OCI-LY3 (cell line): ENCODE results near the gene TRAF4.

Experiments
- H2AFZ ChIP-seq: fragments of 200-600, 300-600 bp; shearing (Covaris generic); 2 replicates; pipeline ENCODE4 v1.6.0; 2014; ENCODE audit warnings: antibody characterized with exemption, low read depth, low read length
- H3K27ac ChIP-seq: fragments of 200-600, 300-600 bp; sonication (generic); 2 replicates; pipeline ENCODE4 v1.5.1; 2014; ENCODE audit warnings: mild to moderate bottlenecking, low read length, moderate library complexity, mixed read lengths
- H3K27me3 ChIP-seq: fragments of 200-600, 300-600 bp; sonication (generic); 2 replicates; pipeline ENCODE4 v1.6.1; 2014; ENCODE audit warnings: low read depth, low read length, mixed read lengths
- H3K36me3 ChIP-seq: fragments of 200-600, 300-600 bp; sonication (generic); replicated peaks from 2 replicates; pipeline ENCODE3; 2014; ENCODE audit warnings: low read depth, low read length, mixed read lengths
- H3K4me1 ChIP-seq: fragments of 300-600, 200-600 bp; sonication (generic); 2 replicates; pipeline ENCODE4 v1.6.1; 2014; ENCODE audit warnings: low read length, mixed read lengths
- H3K4me2 ChIP-seq: fragments of 200-600, 300-600 bp; sonication (generic); 2 replicates; pipeline ENCODE4 v1.6.1; 2014; ENCODE audit warnings: low read length, mixed read lengths
- H3K4me3 ChIP-seq: fragments of 300-600, 200-600 bp; sonication (generic); 2 replicates; pipeline ENCODE4 v1.5.1; 2014; ENCODE audit warnings: antibody characterized with exemption, mild to moderate bottlenecking, low read length, moderate library complexity
- H3K79me2 ChIP-seq: fragments of 300-600, 200-600 bp; shearing (Covaris generic); 2 replicates; pipeline ENCODE4 v1.6.1; 2014; ENCODE audit warnings: mild to moderate bottlenecking, low read length, mixed read lengths
- H3K9ac ChIP-seq: fragments of 300-600, 200-600 bp; shearing (Covaris generic); 2 replicates; pipeline ENCODE4 v1.6.0; 2014; ENCODE audit warnings: mild to moderate bottlenecking, low read length, moderate library complexity
- H3K9me3 ChIP-seq: fragments of 200-600, 300-600 bp; shearing (Covaris generic); 2 replicates; pipeline ENCODE4 v1.6.1; 2014; ENCODE audit warnings: low read length, mixed read lengths; ENCODE audit not compliant: insufficient read depth
- H4K20me1 ChIP-seq: fragments of 200-600, 300-600 bp; sonication (generic); 2 replicates; pipeline ENCODE4 v1.6.1; 2016; ENCODE audit warnings: low read length, mixed read lengths; ENCODE audit not compliant: insufficient read depth
- CTCF ChIP-seq: fragments of 200-600, 300-600 bp; sonication (generic); IDR thresholded peaks from 2 replicates; pipeline ENCODE4 v1.5.1; 2014; ENCODE audit warnings: antibody characterized with exemption, low read length, low read depth
- EZH2phosphoT487 ChIP-seq: fragments of 200-600 bp; shearing (Covaris generic); IDR thresholded peaks from 2 replicates; pipeline ENCODE4 v1.6.1; 2018; ENCODE audit warnings: antibody characterized with exemption, mixed run types, low read depth

TRAF4 gene

GRCh38 chr17:28763137-28763799 lies 19.5 kb downstream of the TRAF4 start:
- TF ChIP-seq EZH2phosphoT487, result no peak
- no peak for TF ChIP-seq CTCF
- H3K9me3 ChIP-seq, result no peaks in the 10 kb centered on the region
- peak overlapping the region; percentile 46 for H3K27ac ChIP-seq
- H3K36me3 ChIP-seq, result peaks cover 35% of the 10 kb centered on the region
- no peak overlapping the region for H3K9ac ChIP-seq
- peak overlapping the region; percentile 32; the same call in 1 of the 2 replicates for H3K4me2 ChIP-seq
- H3K79me2 ChIP-seq, result no peaks in the 10 kb centered on the region
- H3K27me3 ChIP-seq, result no peaks in the 10 kb centered on the region
- 0 out of 2 replicates have a peak, but pooled peaks cover 4% of the 10 kb centered on the region for H4K20me1 ChIP-seq
- H3K4me1 ChIP-seq, result peaks cover 25% of the 10 kb centered on the region
- no peak overlapping the region for H3K4me3 ChIP-seq
- no peak overlapping the region for H2AFZ ChIP-seq

GRCh38 chr17:28763804-28764266 lies 20.0 kb downstream of the TRAF4 start:
- Histone ChIP-seq H3K36me3 (peaks cover 30% of the 10 kb centered on the region), H3K9me3 (no peaks in the 10 kb centered on the region), H3K4me3 (no peak overlapping the region), H2AFZ (no peak overlapping the region), H3K27ac (peak overlapping the region; percentile 46), H3K79me2 (no peaks in the 10 kb centered on the region), H3K4me1 (peaks cover 25% of the 10 kb centered on the region), H3K9ac (no peak overlapping the region), H4K20me1 (0 out of 2 replicates have a peak, but pooled peaks cover 4% of the 10 kb centered on the region), H3K27me3 (no peaks in the 10 kb centered on the region), H3K4me2 (peak overlapping the region; percentile 32; the same call in 1 of the 2 replicates)
- TF ChIP-seq CTCF (peak; percentile 95), EZH2phosphoT487 (no peak)

GRCh38 chr17:28765038-28765437 lies 21.2 kb downstream of the TRAF4 start:
- Histone ChIP-seq H3K79me2 (peaks cover 5% of the 10 kb centered on the region), H4K20me1 (0 out of 2 replicates have a peak, but pooled peaks cover 4% of the 10 kb centered on the region), H3K4me3 (no peak overlapping the region), H3K4me2 (no peak overlapping the region), H3K9ac (no peak overlapping the region), H3K36me3 (peaks cover 27% of the 10 kb centered on the region), H2AFZ (no peak overlapping the region), H3K4me1 (peaks cover 25% of the 10 kb centered on the region), H3K27ac (no peak overlapping the region), H3K27me3 (no peaks in the 10 kb centered on the region), H3K9me3 (no peaks in the 10 kb centered on the region)
- no peak for TF ChIP-seq CTCF
- TF ChIP-seq EZH2phosphoT487, result no peak

- Histone ChIP-seq H3K79me2 (peaks cover 12% of the 10 kb centered on the region), H4K20me1 (0 out of 2 replicates have a peak, but pooled peaks cover under 1% of the 10 kb centered on the region), H3K9ac (no peak overlapping the region), H3K4me3 (no peak overlapping the region), H3K27ac (no peak overlapping the region), H2AFZ (no peak overlapping the region), H3K27me3 (no peaks in the 10 kb centered on the region), H3K9me3 (no peaks in the 10 kb centered on the region), H3K4me2 (no peak overlapping the region), H3K36me3 (peaks cover 3% of the 10 kb centered on the region), H3K4me1 (no peaks in the 10 kb centered on the region)
- TF ChIP-seq EZH2phosphoT487, result no peak
- TF ChIP-seq CTCF, result no peak
Measured at GRCh38 chr17:28773736-28774135, 29.9 kb downstream of the TRAF4 start.
